A673 (cell line): ENCODE data around the gene DPP9. TPM values are rescaled to one million over a fixed set of nuclear protein-coding genes. Genes with fewer than 3 reads are reported as not detected.

Source experiments
- BruUV-seq: library from RNA; stranded (reverse); fragments of 400-500 nt; replicated peaks from 2 replicates; lab custom pipeline; 2021; lab: Mats Ljungman, UMichigan
- CTCF ChIA-PET: fragments of 300-600 bp; sonication (Branson Sonifier 250); formaldehyde crosslinking; loops from one replicate; lab custom pipeline; 2022; ENCODE audit warnings: antibody characterized with exemption; lab: Charles Lee
- POLR2A ChIA-PET: fragments of 300-600 bp; sonication (Branson Sonifier 250); formaldehyde crosslinking; loops from one replicate; lab custom pipeline; 2022; ENCODE audit warnings: antibody characterized with exemption; ENCODE audit not compliant: low non-redundant PET; lab: Charles Lee
- DNase-seq: peaks from one replicate; pipeline ENCODE4 v3.0.0-alpha.2; 2015; ENCODE audit warnings: low spot score
- H3K27ac ChIP-seq: fragments of 200-600 bp; sonication (generic); 2 replicates; pipeline ENCODE4 v1.5.1; 2016; ENCODE audit warnings: mixed run types, low read depth, mild to moderate bottlenecking, mixed read lengths, antibody characterized with exemption, low read length; ENCODE audit not compliant: poor library complexity, severe bottlenecking
- H3K27me3 ChIP-seq: fragments of 200-600 bp; sonication (generic); replicated peaks from 2 replicates; pipeline ENCODE4 v1.6.1; 2017; ENCODE audit warnings: mixed run types, low read depth, mild to moderate bottlenecking, mixed read lengths, antibody characterized with exemption, low read length; ENCODE audit not compliant: insufficient read depth, poor library complexity
- H3K36me3 ChIP-seq: fragments of 200-600 bp; sonication (generic); 2 replicates; pipeline ENCODE4 v1.6.1; 2016; ENCODE audit warnings: mixed run types, mild to moderate bottlenecking, mixed read lengths, antibody characterized with exemption, low read length; ENCODE audit not compliant: insufficient read depth, poor library complexity, severe bottlenecking
- H3K4me1 ChIP-seq: fragments of 200-600 bp; sonication (generic); 2 replicates; pipeline ENCODE4 v1.6.1; 2017; ENCODE audit warnings: mixed run types, mild to moderate bottlenecking, mixed read lengths, antibody characterized with exemption, low read length; ENCODE audit not compliant: insufficient read depth, poor library complexity, severe bottlenecking
- H3K4me3 ChIP-seq: fragments of 200-600 bp; sonication (generic); 2 replicates; pipeline ENCODE4 v1.5.1; 2016; ENCODE audit warnings: low read depth, mixed run types, mild to moderate bottlenecking, mixed read lengths, low read length; ENCODE audit not compliant: poor library complexity, severe bottlenecking
- H3K9me3 ChIP-seq: fragments of 200-600 bp; sonication (generic); 2 replicates; pipeline ENCODE4 v1.6.1; 2016; ENCODE audit warnings: mixed run types, low read depth, mild to moderate bottlenecking, mixed read lengths, antibody characterized with exemption, low read length; ENCODE audit not compliant: poor library complexity, severe bottlenecking
- CTCF ChIP-seq: fragments of 300-800, 200-600 bp; sonication (generic); conservative IDR thresholded peaks from 2 replicates; pipeline ENCODE4 v1.5.1; 2017; ENCODE audit warnings: low read depth, mild to moderate bottlenecking, antibody characterized with exemption, low read length, moderate library complexity, mixed read lengths
- EZH2 ChIP-seq: fragments of 200-600 bp; sonication (generic); IDR thresholded peaks from 2 replicates; pipeline ENCODE4 v1.6.1; 2017; ENCODE audit warnings: borderline replicate concordance, low read depth, mild to moderate bottlenecking, mixed read lengths, antibody characterized with exemption, low read length; ENCODE audit not compliant: poor library complexity, severe bottlenecking
- intact Hi-C: fragments of 100-400 bp; cut with micrococcal nuclease; formaldehyde crosslinking; loops from one replicate; pipeline ENCODE4 v1.10.0; 2022; ENCODE audit not compliant: unreplicated experiment
- total RNA-seq: library from RNA; stranded (reverse); gene quantifications from 2 replicates; pipeline ENCODE4 v1.2.3, GENCODE V29; 2021

DPP9 gene
- total RNA-seq, 1 experiment from 2014 or later, result 65.7 TPM

- Histone ChIP-seq H3K27ac (no peak overlapping the region), H3K9me3 (no peaks in the 10 kb centered on the region), H3K27me3 (no peaks in the 10 kb centered on the region), H3K4me3 (no peak overlapping the region), H3K36me3 (peaks cover 37% of the 10 kb centered on the region), H3K4me1 (no peaks in the 10 kb centered on the region)
- CTCF ChIA-PET, result interaction anchor here (0.7 kb wide), 1 partner anchor 95 kb away, joined by 4 read pairs; no protein-coding TSS in a partner anchor
- no TSS peak for BruUV-seq
- POLR2A ChIA-PET, result interaction anchor here (0.6 to 0.7 kb wide), 3 partner anchors 138 to 799 kb away, joined by 3 to 18 read pairs (median 6); partner anchors contain the start of gene FEM1A
- intact Hi-C loops, result no loop called here
- DNase-seq, result no peak
- TF ChIP-seq CTCF (no peak), EZH2 (no peak)
Measured at GRCh38 chr19:4653793-4654436, 69.7 kb downstream of the DPP9 start.

GRCh38 chr19:4652075-4652474, 71.6 kb downstream of the DPP9 start:
- Histone ChIP-seq H3K36me3 (peaks cover 22% of the 10 kb centered on the region), H3K27me3 (no peaks in the 10 kb centered on the region), H3K4me1 (no peaks in the 10 kb centered on the region), H3K9me3 (no peaks in the 10 kb centered on the region), H3K4me3 (no peak overlapping the region), H3K27ac (no peak overlapping the region)
- CTCF ChIA-PET, result no interaction called here
- BruUV-seq, result no TSS peak
- TF ChIP-seq CTCF, result no peak
- TF ChIP-seq EZH2, result no peak
- DNase-seq, result no peak
- intact Hi-C loops, result no loop called here
- POLR2A ChIA-PET, result no interaction called here

GRCh38 chr19:4650159-4650558, 73.5 kb downstream of the DPP9 start:
- BruUV-seq, result no TSS peak
- Histone ChIP-seq H3K27me3 (no peaks in the 10 kb centered on the region), H3K36me3 (peaks cover 18% of the 10 kb centered on the region), H3K4me3 (no peak overlapping the region), H3K4me1 (no peaks in the 10 kb centered on the region), H3K9me3 (no peaks in the 10 kb centered on the region), H3K27ac (no peak overlapping the region)
- intact Hi-C loops, result no loop called here
- TF ChIP-seq CTCF (no peak), EZH2 (no peak)
- CTCF ChIA-PET, result no interaction called here
- POLR2A ChIA-PET, result no interaction called here
- DNase-seq, result no peak
